LNCaP clone FGC (cell line): ENCODE data around the gene MOB3B.

Experiments
- DNase-seq: peaks from one replicate; pipeline ENCODE4 v3.0.0-alpha.2; 2011; ENCODE audit warnings: low read depth
- H3K4me3 ChIP-seq: 2 replicates; pipeline ENCODE4 v1.5.1; 2011; ENCODE audit warnings: mild to moderate bottlenecking, low read depth, low read length, control low read depth
- TF ChIP-seq, protein P1 (sequence below): IDR thresholded peaks from 2 replicates; pipeline ENCODE4 v1.5.1; 2012; ENCODE audit warnings: mild to moderate bottlenecking; ENCODE audit not compliant: control insufficient read depth, insufficient read depth; ENCODE audit errors: extremely low read depth

The MOB3B gene

DNA sequence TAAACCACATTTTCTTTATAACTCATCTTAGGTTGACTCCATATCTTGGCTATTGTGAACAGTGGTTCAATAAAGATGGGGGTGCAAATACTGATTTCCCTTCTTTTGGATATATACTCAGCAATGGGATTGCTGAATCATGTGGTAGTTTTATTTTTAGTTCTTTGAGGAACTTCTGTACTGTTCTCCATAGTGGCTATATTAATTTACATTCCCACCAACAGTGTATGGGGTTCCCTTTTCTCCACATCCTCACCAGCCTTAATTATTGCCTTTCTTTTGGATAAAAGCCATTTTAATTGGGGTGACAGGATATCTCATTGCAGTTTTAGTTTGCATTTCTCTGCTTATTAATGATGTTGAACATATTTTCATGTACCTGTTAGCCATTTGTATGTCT lies 125.0 kb downstream of the MOB3B start:
- no peak overlapping the region for H3K4me3 ChIP-seq
- TF ChIP-seq, protein P1, sequence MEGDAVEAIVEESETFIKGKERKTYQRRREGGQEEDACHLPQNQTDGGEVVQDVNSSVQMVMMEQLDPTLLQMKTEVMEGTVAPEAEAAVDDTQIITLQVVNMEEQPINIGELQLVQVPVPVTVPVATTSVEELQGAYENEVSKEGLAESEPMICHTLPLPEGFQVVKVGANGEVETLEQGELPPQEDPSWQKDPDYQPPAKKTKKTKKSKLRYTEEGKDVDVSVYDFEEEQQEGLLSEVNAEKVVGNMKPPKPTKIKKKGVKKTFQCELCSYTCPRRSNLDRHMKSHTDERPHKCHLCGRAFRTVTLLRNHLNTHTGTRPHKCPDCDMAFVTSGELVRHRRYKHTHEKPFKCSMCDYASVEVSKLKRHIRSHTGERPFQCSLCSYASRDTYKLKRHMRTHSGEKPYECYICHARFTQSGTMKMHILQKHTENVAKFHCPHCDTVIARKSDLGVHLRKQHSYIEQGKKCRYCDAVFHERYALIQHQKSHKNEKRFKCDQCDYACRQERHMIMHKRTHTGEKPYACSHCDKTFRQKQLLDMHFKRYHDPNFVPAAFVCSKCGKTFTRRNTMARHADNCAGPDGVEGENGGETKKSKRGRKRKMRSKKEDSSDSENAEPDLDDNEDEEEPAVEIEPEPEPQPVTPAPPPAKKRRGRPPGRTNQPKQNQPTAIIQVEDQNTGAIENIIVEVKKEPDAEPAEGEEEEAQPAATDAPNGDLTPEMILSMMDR: no peak
- DNase-seq: no peak

DNA sequence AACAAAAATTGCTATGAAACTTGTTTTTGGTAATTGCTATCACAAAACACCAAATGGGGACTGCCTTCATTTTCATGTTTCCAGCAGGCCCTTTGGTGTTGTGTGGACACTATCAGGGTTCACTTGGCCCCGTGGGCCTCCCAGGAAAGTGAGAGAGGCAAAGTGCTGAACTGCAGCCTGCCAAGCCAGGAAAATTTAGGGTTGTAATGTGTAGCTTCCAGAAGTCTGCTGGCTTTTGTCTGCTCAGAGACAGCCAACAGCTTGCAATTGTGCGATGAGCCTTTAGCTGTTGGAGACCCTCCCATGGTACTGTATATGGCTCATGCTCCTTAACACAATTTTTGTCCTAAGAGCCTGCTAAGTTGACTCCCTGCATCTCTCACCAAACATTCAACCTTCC lies 127.0 kb downstream of the MOB3B start:
- DNase-seq: no peak
- no peak overlapping the region for H3K4me3 ChIP-seq
- TF ChIP-seq, protein P1: no peak

DNA sequence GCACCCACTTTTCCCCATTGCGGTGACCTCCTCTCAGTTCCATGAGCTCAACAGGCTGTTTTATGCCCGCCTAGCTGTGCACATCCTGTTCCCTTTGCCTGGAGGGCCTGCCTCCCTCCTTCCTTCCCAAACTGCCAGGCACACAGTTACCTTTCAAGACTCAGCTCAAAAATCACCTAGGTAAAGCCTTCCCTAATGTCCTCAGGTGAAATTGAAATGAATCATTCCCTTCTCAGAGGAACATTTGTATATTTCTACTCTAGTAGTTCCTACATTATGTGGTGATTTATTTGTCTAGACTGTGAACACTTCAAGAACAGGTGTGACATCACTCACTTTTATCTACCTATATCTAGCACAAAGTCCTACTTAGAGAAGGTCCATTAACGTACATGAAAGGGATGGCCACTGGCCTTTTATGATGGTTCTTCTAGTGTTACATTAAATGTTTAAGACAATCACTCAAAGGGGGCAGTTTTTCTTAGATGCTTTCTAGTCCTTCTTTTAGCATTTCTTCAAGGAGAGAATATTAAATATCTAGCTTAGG lies 129.2 kb downstream of the MOB3B start:
- TF ChIP-seq, protein P1: no peak
- H3K4me3 ChIP-seq: no peak overlapping the region
- DNase-seq: no peak

DNA sequence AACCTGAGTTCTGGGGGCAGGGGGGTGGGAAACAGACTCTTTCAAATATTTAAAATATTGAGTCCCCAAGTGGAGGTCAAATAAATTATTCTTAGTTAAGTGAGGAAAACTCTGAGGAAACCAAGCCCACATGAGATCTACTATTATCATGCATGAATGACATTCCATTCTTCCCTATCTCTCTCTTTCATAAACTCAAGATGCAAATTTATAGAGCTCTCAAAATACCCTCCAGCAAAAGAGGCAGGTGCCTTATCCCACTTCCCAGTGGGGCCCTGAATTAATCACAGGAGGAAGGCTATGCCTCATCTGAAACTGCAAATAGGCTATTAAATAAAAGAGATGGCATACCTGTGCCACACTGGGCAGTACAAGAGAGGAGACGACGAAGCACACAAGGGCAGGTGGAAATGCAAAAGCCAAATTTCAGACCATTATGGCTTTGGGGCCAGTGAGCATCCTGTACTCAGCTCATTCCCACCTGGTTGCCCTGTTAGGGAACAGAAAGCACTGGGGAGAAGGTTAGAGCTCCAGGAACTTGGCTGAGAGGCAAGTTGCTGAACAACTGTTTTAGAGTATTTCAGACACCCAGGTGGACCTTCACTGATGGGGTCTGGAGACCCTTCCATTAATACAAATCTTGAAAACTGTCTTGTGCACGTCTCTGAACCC lies 130.5 kb downstream of the MOB3B start:
- DNase-seq: no peak
- no peak overlapping the region for H3K4me3 ChIP-seq
- TF ChIP-seq, protein P1: no peak

DNA sequence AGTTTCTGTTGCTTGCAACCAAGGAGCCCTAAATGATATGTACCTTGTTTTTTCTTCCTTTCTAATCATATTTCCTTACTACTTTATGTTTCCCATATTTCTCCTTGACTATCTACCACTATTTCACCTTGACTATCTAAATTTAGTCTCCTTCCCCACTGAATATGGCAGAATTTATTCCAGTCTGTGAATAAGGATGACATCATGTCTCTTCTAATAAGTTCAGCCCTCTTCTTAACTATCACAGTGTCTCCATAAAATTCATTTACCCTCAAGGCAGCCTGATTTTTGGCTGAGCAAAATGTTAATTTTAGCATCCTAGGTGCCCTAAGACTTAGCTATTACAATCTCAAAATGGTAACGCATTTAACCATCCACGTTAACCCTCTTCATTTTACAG lies 133.1 kb downstream of the MOB3B start:
- H3K4me3 ChIP-seq: no peak overlapping the region
- DNase-seq: no peak
- TF ChIP-seq, protein P1: no peak

DNA sequence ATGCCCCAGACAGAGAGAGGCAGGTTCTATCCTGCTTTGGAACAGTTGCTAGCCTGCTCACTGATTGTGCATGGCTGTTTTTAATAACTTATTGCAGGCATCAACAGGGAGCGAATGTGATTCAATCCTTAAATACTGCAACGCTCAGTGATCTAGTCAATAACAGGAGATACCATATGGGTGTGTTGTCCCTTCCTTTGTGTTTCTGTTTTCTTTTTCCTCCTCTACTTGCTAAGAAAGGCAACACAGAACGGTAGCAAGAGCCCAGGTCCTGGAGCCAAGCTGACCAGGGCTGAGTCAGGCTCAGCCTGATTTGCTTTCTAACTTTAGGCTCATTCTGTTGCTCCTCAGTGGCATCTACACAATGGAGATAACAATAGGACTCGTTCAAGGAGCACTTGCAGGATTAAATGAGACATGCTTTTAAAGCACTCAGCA lies 134.1 kb downstream of the MOB3B start:
- H3K4me3 ChIP-seq: no peak overlapping the region
- TF ChIP-seq, protein P1: no peak
- no peak for DNase-seq

DNA sequence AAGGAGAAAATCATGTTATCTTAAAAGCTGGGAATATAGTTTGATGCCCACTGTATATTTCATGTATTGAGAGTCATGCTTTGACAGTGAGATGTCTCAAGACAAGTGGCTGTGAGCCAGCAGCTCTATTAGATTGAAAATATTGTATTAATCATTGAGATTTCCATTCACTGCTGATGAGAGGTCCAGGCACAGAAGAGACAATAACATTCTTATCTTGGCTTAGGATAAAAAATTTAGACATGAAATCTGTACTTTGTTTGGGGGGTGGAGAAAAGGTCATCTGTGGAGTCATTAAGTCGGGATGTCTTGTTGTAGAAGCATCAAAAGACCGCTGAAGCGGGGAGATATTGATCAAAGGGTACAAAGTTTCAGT lies 134.8 kb downstream of the MOB3B start:
- no peak for DNase-seq
- H3K4me3 ChIP-seq: no peak overlapping the region
- TF ChIP-seq, protein P1: no peak
